Activated T-helper 1 cell treated with Interleukin-2 at 50 U/mL for 16 hours (primary cell): ENCODE data around the gene ACYP1.

Experiments used
- DNase-seq: peaks from one replicate; pipeline ENCODE4 v3.0.0-alpha.2; 2020; ENCODE audit warnings: low read depth

ACYP1 gene

GRCh38 chr14:75040959-75041358 lies 22.9 kb downstream of the ACYP1 start:
- no peak for DNase-seq

GRCh38 chr14:75040507-75040906 lies 23.3 kb downstream of the ACYP1 start:
- DNase-seq = no peak

GRCh38 chr14:75032939-75033338 lies 30.9 kb downstream of the ACYP1 start:
- DNase-seq = no peak

- DNase-seq = no peak
These were observed 33.7 kb downstream of the ACYP1 start for GRCh38 chr14:75030147-75030546.

- DNase-seq = no peak
These were observed 37.9 kb downstream of the ACYP1 start for GRCh38 chr14:75025876-75026275.

- DNase-seq = no peak
These were observed 38.7 kb downstream of the ACYP1 start for GRCh38 chr14:75025082-75025481.

- DNase-seq = no peak
These were observed 40.7 kb downstream of the ACYP1 start for GRCh38 chr14:75023108-75023507.

GRCh38 chr14:75022655-75023054 lies 41.2 kb downstream of the ACYP1 start:
- DNase-seq = no peak

- no peak for DNase-seq
These were observed 45.1 kb downstream of the ACYP1 start for GRCh38 chr14:75018694-75019093.

- no peak for DNase-seq
These were observed 47.0 kb downstream of the ACYP1 start for GRCh38 chr14:75016815-75017214.

GRCh38 chr14:75015496-75015895 lies 48.3 kb downstream of the ACYP1 start:
- no peak for DNase-seq

- no peak for DNase-seq
These were observed 50.5 kb downstream of the ACYP1 start for GRCh38 chr14:75013290-75013689.

- no peak for DNase-seq
These were observed 52.3 kb downstream of the ACYP1 start for GRCh38 chr14:75011356-75011994.

GRCh38 chr14:75010472-75011093 lies 53.2 kb downstream of the ACYP1 start:
- DNase-seq = no peak

GRCh38 chr14:75009176-75009575 lies 54.6 kb downstream of the ACYP1 start:
- no peak for DNase-seq

GRCh38 chr14:75005357-75005756 lies 58.5 kb downstream of the ACYP1 start:
- DNase-seq = no peak

GRCh38 chr14:75003250-75004027 lies 60.4 kb downstream of the ACYP1 start:
- no peak for DNase-seq
